Endodermal cell (in vitro differentiated cells): ENCODE results near the gene PRSS57. TPM values are rescaled to one million over a fixed set of nuclear protein-coding genes. Genes with fewer than 3 reads are reported as not detected.

Experiments
- DNase-seq: peaks from one replicate; pipeline ENCODE4 v3.0.0-alpha.2; 2017
- H3K27ac ChIP-seq: 2 replicates; pipeline ENCODE4 v1.5.1; 2013; ENCODE audit warnings: mild to moderate bottlenecking, low read depth, low read length, moderate library complexity
- H3K27me3 ChIP-seq: 2 replicates; pipeline ENCODE4 v1.6.1; 2013; ENCODE audit warnings: mild to moderate bottlenecking, low read length, moderate library complexity; ENCODE audit not compliant: insufficient read depth, control insufficient read depth, poor library complexity, severe bottlenecking
- H3K36me3 ChIP-seq: 2 replicates; pipeline ENCODE4 v1.7.0; 2013; ENCODE audit warnings: mild to moderate bottlenecking, low read length, moderate library complexity; ENCODE audit not compliant: control insufficient read depth, insufficient read depth
- H3K4me1 ChIP-seq: one replicate; pipeline ENCODE4 v1.7.0; 2013; ENCODE audit warnings: low read length; ENCODE audit not compliant: control insufficient read depth, insufficient read depth
- H3K4me3 ChIP-seq: 2 replicates; pipeline ENCODE4 v1.5.1; 2013; ENCODE audit warnings: mild to moderate bottlenecking, low read length, moderate library complexity
- H3K9ac ChIP-seq: 2 replicates; pipeline ENCODE4 v1.6.1; 2013; ENCODE audit warnings: mild to moderate bottlenecking, low read length, moderate library complexity; ENCODE audit not compliant: poor library complexity, severe bottlenecking; ENCODE audit errors: extremely low read depth
- H3K9me3 ChIP-seq: 2 replicates; pipeline ENCODE4 v1.6.1; 2013; ENCODE audit warnings: mild to moderate bottlenecking, low read length, moderate library complexity; ENCODE audit not compliant: control insufficient read depth
- H3K27ac Mint-ChIP-seq: 2 replicates; pipeline ENCODE4 v1.8.0; 2020; ENCODE audit warnings: mixed read lengths
- H3K27me3 Mint-ChIP-seq: 2 replicates; pipeline ENCODE4 v1.8.0; 2021; ENCODE audit warnings: mild to moderate bottlenecking, mixed read lengths; ENCODE audit not compliant: insufficient read depth
- H3K36me3 Mint-ChIP-seq: 2 replicates; pipeline ENCODE4 v1.8.0; 2020; ENCODE audit warnings: low read depth, mixed read lengths
- H3K4me1 Mint-ChIP-seq: 2 replicates; pipeline ENCODE4 v1.8.0; 2020; ENCODE audit warnings: mixed read lengths
- H3K4me3 Mint-ChIP-seq: 2 replicates; pipeline ENCODE4 v1.8.0; 2020; ENCODE audit warnings: mild to moderate bottlenecking, moderate library complexity, mixed read lengths
- H3K9me3 Mint-ChIP-seq: 2 replicates; pipeline ENCODE4 v1.8.0; 2020; ENCODE audit warnings: mild to moderate bottlenecking, mixed read lengths
- WGBS, 2 experiments: methylation state at CpG; one replicate each; pipeline versions ENCODE4 v1.1.5 to v1.1.7; 2013; ENCODE audit warnings: missing lambda C conversion rate in 2 of 2, mixed read lengths in 1 of 2; ENCODE audit not compliant: insufficient coverage in 1 of 2, insufficient read length in 1 of 2; 5-methylcytosine and 5-hydroxymethylcytosine counted together
- long read RNA-seq, 4 experiments: library from polyadenylated mRNA in 2 of 4; library from RNA in 1 of 4; library from capped mRNA in 1 of 4; stranded (forward) in 3 of 4; unstranded in 1 of 4; transcript quantifications; one replicate each; pipeline ENCODE4 v2.0.0, GENCODE V29; 2020 to 2021; ENCODE audit warnings: inconsistent platforms in 1 of 4
- polyA plus RNA-seq, 2 experiments: library from polyadenylated mRNA; stranded (reverse); fragments of 50-300 nt; gene quantifications; one replicate each; pipeline ENCODE4 v1.2.3, GENCODE V29; 2013
- total RNA-seq, 2 donors: library from RNA; stranded (reverse); fragmentation: NEBNext Ultra II Directional in 1 of 2; extraction: Animal tissue kit (Norgen Biotek cat#: 25700) in 1 of 2; gene quantifications; 2 replicates in 1 of 2; 3 replicates in 1 of 2; pipeline ENCODE4 v1.2.1, GENCODE V29; 2021
- TF ChIP-seq, protein P1 (sequence below): fragments of 200-600 bp; sonication (generic); conservative IDR thresholded peaks from 2 replicates; pipeline ENCODE4 v1.5.0; 2021; ENCODE audit warnings: antibody characterized with exemption, mild to moderate bottlenecking

The PRSS57 gene
- not detected for total RNA-seq
- not detected for polyA plus RNA-seq (2013, experiment 1 of 2)
- polyA plus RNA-seq (2013, experiment 2 of 2), result not detected
- long read RNA-seq, experiment 1, result 0 reads
- long read RNA-seq, experiment 2, result 0 reads
- long read RNA-seq, experiment 3, result 0 reads
- long read RNA-seq, experiment 4, result 0 reads

- Mint-ChIP-seq H3K4me1 (no peaks in the 10 kb centered on the region), H3K27me3 (no peaks in the 10 kb centered on the region), H3K36me3 (no peaks in the 10 kb centered on the region), H3K4me3 (no peak within 1 kb of the TSS), H3K27ac (no peak within 1 kb of the TSS), H3K9me3 (no peaks in the 10 kb centered on the region)
- 90% methylated on average over 8 to 31 of the region's 31 CpGs for WGBS, 2 experiments
- Histone ChIP-seq H3K4me3 (no peak within 1 kb of the TSS), H3K27me3 (no peaks in the 10 kb centered on the region), H3K27ac (no peak within 1 kb of the TSS), H3K4me1 (no peaks in the 10 kb centered on the region), H3K36me3 (no peaks in the 10 kb centered on the region), H3K9me3 (no peaks in the 10 kb centered on the region), H3K9ac (no peak within 1 kb of the TSS)
- no peak for DNase-seq
- TF ChIP-seq, protein P1, sequence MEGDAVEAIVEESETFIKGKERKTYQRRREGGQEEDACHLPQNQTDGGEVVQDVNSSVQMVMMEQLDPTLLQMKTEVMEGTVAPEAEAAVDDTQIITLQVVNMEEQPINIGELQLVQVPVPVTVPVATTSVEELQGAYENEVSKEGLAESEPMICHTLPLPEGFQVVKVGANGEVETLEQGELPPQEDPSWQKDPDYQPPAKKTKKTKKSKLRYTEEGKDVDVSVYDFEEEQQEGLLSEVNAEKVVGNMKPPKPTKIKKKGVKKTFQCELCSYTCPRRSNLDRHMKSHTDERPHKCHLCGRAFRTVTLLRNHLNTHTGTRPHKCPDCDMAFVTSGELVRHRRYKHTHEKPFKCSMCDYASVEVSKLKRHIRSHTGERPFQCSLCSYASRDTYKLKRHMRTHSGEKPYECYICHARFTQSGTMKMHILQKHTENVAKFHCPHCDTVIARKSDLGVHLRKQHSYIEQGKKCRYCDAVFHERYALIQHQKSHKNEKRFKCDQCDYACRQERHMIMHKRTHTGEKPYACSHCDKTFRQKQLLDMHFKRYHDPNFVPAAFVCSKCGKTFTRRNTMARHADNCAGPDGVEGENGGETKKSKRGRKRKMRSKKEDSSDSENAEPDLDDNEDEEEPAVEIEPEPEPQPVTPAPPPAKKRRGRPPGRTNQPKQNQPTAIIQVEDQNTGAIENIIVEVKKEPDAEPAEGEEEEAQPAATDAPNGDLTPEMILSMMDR, result no peak
Observed at GRCh38 chr19:695352-695949, at the start of gene PRSS57. PRSS57 (minus strand) TSS chr19:695452; CDS start chr19:695430, 22 bp downstream.

- no peaks in the 10 kb centered on the region for H3K4me1 Mint-ChIP-seq
- H3K4me3 ChIP-seq, result no peak overlapping the region
- peaks cover 32% of the 10 kb centered on the region for H3K9me3 Mint-ChIP-seq
- no peak overlapping the region for H3K9ac ChIP-seq
- H3K4me1 ChIP-seq, result no peaks in the 10 kb centered on the region
- peaks cover 3% of the 10 kb centered on the region for H3K36me3 Mint-ChIP-seq
- H3K9me3 ChIP-seq, result no peaks in the 10 kb centered on the region
- H3K27me3 Mint-ChIP-seq, result no peaks in the 10 kb centered on the region
- H3K27ac Mint-ChIP-seq, result no peak overlapping the region
- TF ChIP-seq, protein P1, result no peak
- H3K27me3 ChIP-seq, result no peaks in the 10 kb centered on the region
- 86 to 88% methylated on average over 8 to 13 of the region's 13 CpGs for WGBS, 2 experiments
- H3K4me3 Mint-ChIP-seq, result no peak overlapping the region
- DNase-seq, result peak; percentile 67
- H3K27ac ChIP-seq, result no peak overlapping the region
- no peaks in the 10 kb centered on the region for H3K36me3 ChIP-seq
Observed at GRCh38 chr19:743168-743687, 48.0 kb upstream of the PRSS57 start.

DNA sequence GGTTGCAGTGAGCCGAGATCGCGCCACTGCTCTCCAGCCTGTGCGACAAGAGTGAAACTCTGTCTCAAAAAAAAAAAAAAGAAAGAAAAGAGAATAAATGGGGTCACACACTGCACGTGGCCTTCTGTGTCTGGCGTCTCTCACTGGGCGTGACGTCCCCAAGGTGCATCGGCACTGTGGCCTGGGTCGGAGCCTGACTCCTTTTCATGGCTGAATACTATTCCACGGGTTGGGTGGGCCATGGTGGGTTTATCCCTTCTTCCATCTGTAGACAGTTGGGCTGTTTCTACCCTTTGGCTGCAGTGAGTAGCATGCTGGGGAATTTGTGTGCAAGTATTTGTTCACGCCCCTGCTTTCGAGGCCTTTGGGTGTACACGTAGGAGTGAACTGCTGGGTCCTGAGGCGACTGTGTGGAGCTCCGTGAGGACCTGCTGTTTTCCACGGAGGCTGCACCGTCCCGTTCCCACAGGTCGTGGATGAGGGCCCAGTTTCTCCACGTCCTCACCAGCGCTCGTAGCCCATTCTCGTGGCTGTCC is 47.4 kb upstream of the PRSS57 start:
- no peak overlapping the region for H3K27ac Mint-ChIP-seq
- DNase-seq, result no peak

More for the DNA sequence above, 47.4 kb upstream of the PRSS57 start:
- Histone ChIP-seq H3K4me3 (no peak overlapping the region), H3K9ac (no peak overlapping the region), H3K9me3 (no peaks in the 10 kb centered on the region), H3K36me3 (no peaks in the 10 kb centered on the region), H3K27me3 (no peaks in the 10 kb centered on the region), H3K27ac (no peak overlapping the region), H3K4me1 (no peaks in the 10 kb centered on the region)
- Mint-ChIP-seq H3K27me3 (no peaks in the 10 kb centered on the region), H3K36me3 (peaks cover 3% of the 10 kb centered on the region), H3K4me3 (no peak overlapping the region), H3K4me1 (no peaks in the 10 kb centered on the region), H3K9me3 (peaks cover 28% of the 10 kb centered on the region)
- WGBS, 2 experiments, result 92 to 95% methylated on average over 21 to 24 of the region's 24 CpGs
- TF ChIP-seq, protein P1, result no peak
